Peyer's patch (tissue), 4 donors: ENCODE results near the gene ANKRD60.

ENCODE experiments used
- CTCF ChIP-seq, 6 experiments: fragments of 450-650 bp in 4 of 6; fragments of 200-600 bp in 2 of 6; sonication (generic) in 1 of 6; IDR thresholded peaks; one replicate each; pipeline ENCODE4 v1.5.1; 2017 to 2019; ENCODE audit warnings: antibody characterized with exemption in 6 of 6, mild to moderate bottlenecking in 3 of 6, moderate library complexity in 1 of 6
- POLR2A ChIP-seq, 2 donors: fragments of 450-650 bp; IDR thresholded peaks; one replicate each; pipeline ENCODE4 v1.5.1; 2017; ENCODE audit warnings: antibody characterized with exemption in 2 of 2, mild to moderate bottlenecking in 2 of 2, moderate library complexity in 2 of 2

DNA sequence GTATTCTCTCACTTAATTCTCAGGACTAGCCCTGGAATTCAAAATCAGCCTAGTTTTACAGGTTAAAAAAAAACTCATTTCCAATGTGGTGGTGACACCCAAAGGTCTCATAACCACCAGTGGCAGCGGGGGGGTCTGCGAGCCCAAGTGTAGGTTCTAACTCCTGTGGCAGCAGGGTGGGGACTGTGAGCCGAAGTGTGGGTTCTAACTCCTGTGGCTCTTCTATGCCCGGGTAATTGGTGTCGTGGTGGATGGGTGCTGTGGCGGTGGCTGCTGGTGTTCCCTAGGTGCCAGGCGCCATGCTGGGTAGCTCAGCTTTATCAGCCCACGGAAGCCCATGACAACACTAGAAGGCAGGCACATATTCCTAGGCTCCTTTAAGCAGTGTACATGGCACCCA lies 4.9 kb upstream of the ANKRD60 start:
- TF ChIP-seq POLR2A (IDR thresholded peaks at IDR 0.05) (no peak), CTCF (IDR thresholded peaks at IDR 0.05) (no peak)
